Loucy (cell line): ENCODE results near the gene KLHL35.
A peak's percentile ranks its signal among the peaks of the same experiment; 100 is the strongest.

Experiments
- H2AFZ ChIP-seq: fragments of 200-600 bp; sonication (generic); 2 replicates; pipeline ENCODE4 v1.6.0; 2016; ENCODE audit warnings: antibody characterized with exemption, mild to moderate bottlenecking, low read length, moderate library complexity
- H3F3A ChIP-seq: fragments of 200-600 bp; 2 replicates; pipeline ENCODE4 v1.6.0; 2016; ENCODE audit warnings: antibody characterized with exemption, low read depth, mild to moderate bottlenecking
- H3K27me3 ChIP-seq: fragments of 200-600 bp; sonication (generic); 2 replicates; pipeline ENCODE4 v1.6.1; 2014; ENCODE audit warnings: low read length, mild to moderate bottlenecking; ENCODE audit not compliant: insufficient read depth, poor library complexity, severe bottlenecking
- H3K36me3 ChIP-seq: fragments of 200-600 bp; sonication (generic); 2 replicates; pipeline ENCODE4 v1.6.1; 2016; ENCODE audit warnings: low read length; ENCODE audit not compliant: insufficient read depth
- H3K4me1 ChIP-seq: fragments of 200-600 bp; sonication (generic); 2 replicates; pipeline ENCODE4 v1.5.1; 2014; ENCODE audit warnings: low read length, mild to moderate bottlenecking; ENCODE audit not compliant: insufficient read depth, poor library complexity, severe bottlenecking
- H3K4me2 ChIP-seq: fragments of 200-600 bp; sonication (generic); 2 replicates; pipeline ENCODE4 v1.6.0; 2014; ENCODE audit warnings: antibody characterized with exemption, low read length, low read depth, mild to moderate bottlenecking; ENCODE audit not compliant: poor library complexity, severe bottlenecking
- H3K4me3 ChIP-seq: fragments of 200-600 bp; sonication (generic); 2 replicates; pipeline ENCODE4 v1.5.1; 2014; ENCODE audit warnings: low read length, mild to moderate bottlenecking, mixed read lengths; ENCODE audit not compliant: poor library complexity, severe bottlenecking
- H3K79me2 ChIP-seq: fragments of 200-600 bp; sonication (generic); 2 replicates; pipeline ENCODE4 v1.6.1; 2014; ENCODE audit warnings: low read length; ENCODE audit not compliant: insufficient read depth
- H3K9ac ChIP-seq: fragments of 200-600 bp; sonication (generic); 2 replicates; pipeline ENCODE4 v1.6.0; 2014; ENCODE audit warnings: mild to moderate bottlenecking, low read depth, low read length, moderate library complexity; ENCODE audit not compliant: poor library complexity, severe bottlenecking
- H3K9me2 ChIP-seq: fragments of 200-600 bp; sonication (generic); replicated peaks from 2 replicates; pipeline ENCODE4 v1.6.1; 2016; ENCODE audit warnings: low read depth, low read length, mixed read lengths
- H3K9me3 ChIP-seq: fragments of 200-600 bp; sonication (generic); 2 replicates; pipeline ENCODE4 v1.6.1; 2014; ENCODE audit warnings: mild to moderate bottlenecking, antibody characterized with exemption, low read length, low read depth; ENCODE audit not compliant: insufficient read depth
- H4K20me1 ChIP-seq: fragments of 200-600 bp; sonication (generic); 2 replicates; pipeline ENCODE4 v1.6.0; 2014; ENCODE audit warnings: antibody characterized with exemption, low read length, mild to moderate bottlenecking; ENCODE audit not compliant: insufficient read depth, poor library complexity, severe bottlenecking
- CTCF ChIP-seq: fragments of 200-600 bp; sonication (generic); conservative IDR thresholded peaks from 2 replicates; pipeline ENCODE4 v1.5.1; 2014; ENCODE audit warnings: mild to moderate bottlenecking, antibody characterized with exemption, low read length
- EZH2phosphoT487 ChIP-seq: fragments of 200-600 bp; IDR thresholded peaks from 2 replicates; pipeline ENCODE4 v1.6.1; 2018; ENCODE audit warnings: antibody characterized with exemption, mild to moderate bottlenecking, moderate library complexity, borderline replicate concordance

KLHL35 gene

GRCh38 chr11:75387736-75388294 is 45.2 kb downstream of the KLHL35 start:
- Histone ChIP-seq H3K27me3 (no peaks in the 10 kb centered on the region), H3K36me3 (no peaks in the 10 kb centered on the region), H3K9ac (no peak overlapping the region), H3K4me1 (peaks cover 23% of the 10 kb centered on the region), H4K20me1 (no peaks in the 10 kb centered on the region), H3K9me3 (no peaks in the 10 kb centered on the region), H3K79me2 (no peaks in the 10 kb centered on the region), H3K9me2 (no peaks in the 10 kb centered on the region), H3K4me3 (no peak overlapping the region), H3F3A (no peaks in the 10 kb centered on the region), H3K4me2 (no peak overlapping the region), H2AFZ (no peak overlapping the region)
- TF ChIP-seq CTCF (no peak), EZH2phosphoT487 (no peak)

- no peak for TF ChIP-seq EZH2phosphoT487
- no peak for TF ChIP-seq CTCF
- H3K4me2 ChIP-seq = no peak overlapping the region
- no peak overlapping the region for H2AFZ ChIP-seq
Measured at GRCh38 chr11:75386942-75387630, 45.9 kb downstream of the KLHL35 start.

GRCh38 chr11:75384438-75385080 is 48.4 kb downstream of the KLHL35 start:
- Histone ChIP-seq H3K27me3 (no peaks in the 10 kb centered on the region), H3F3A (no peaks in the 10 kb centered on the region), H3K9me3 (no peaks in the 10 kb centered on the region), H3K4me3 (peak overlapping the region; percentile 36), H3K9ac (no peak overlapping the region), H3K9me2 (no peaks in the 10 kb centered on the region), H3K79me2 (no peaks in the 10 kb centered on the region), H3K4me1 (peaks cover 34% of the 10 kb centered on the region), H3K36me3 (no peaks in the 10 kb centered on the region), H2AFZ (no peak overlapping the region; the same call in 1 of the 2 replicates), H3K4me2 (peak overlapping the region; percentile 59), H4K20me1 (no peaks in the 10 kb centered on the region)
- TF ChIP-seq CTCF (peak; percentile 99), EZH2phosphoT487 (no peak)

More at GRCh38 chr11:75386942-75387630, 45.9 kb downstream of the KLHL35 start:
- no peaks in the 10 kb centered on the region for H3K27me3 ChIP-seq
- no peak overlapping the region for H3K4me3 ChIP-seq
- no peaks in the 10 kb centered on the region for H3K36me3 ChIP-seq
- H3K79me2 ChIP-seq = no peaks in the 10 kb centered on the region
- no peaks in the 10 kb centered on the region for H3K9me3 ChIP-seq
- no peak overlapping the region for H3K9ac ChIP-seq
- no peaks in the 10 kb centered on the region for H4K20me1 ChIP-seq
- no peaks in the 10 kb centered on the region for H3F3A ChIP-seq
- peaks cover 27% of the 10 kb centered on the region for H3K4me1 ChIP-seq
- no peaks in the 10 kb centered on the region for H3K9me2 ChIP-seq
